Stomach (tissue), 4 donors: ENCODE data around the gene IQSEC1.

Experiments
- POLR2A ChIP-seq, 4 donors: fragments of 450-650 bp; IDR thresholded peaks; one replicate each; pipeline ENCODE4 v1.6.1; 2016; ENCODE audit warnings: antibody characterized with exemption in 4 of 4, control low read depth in 2 of 4, mild to moderate bottlenecking in 1 of 4, moderate library complexity in 1 of 4
- TF ChIP-seq, protein P1 (sequence below), 7 experiments: fragments of 450-650 bp in 4 of 7; fragments of 200-600 bp in 3 of 7; sonication (generic) in 3 of 7; IDR thresholded peaks; one replicate each; pipeline ENCODE4 v1.5.1; 2016 to 2019; ENCODE audit warnings: antibody characterized with exemption in 7 of 7, control low read depth in 2 of 7, mild to moderate bottlenecking in 1 of 7

DNA sequence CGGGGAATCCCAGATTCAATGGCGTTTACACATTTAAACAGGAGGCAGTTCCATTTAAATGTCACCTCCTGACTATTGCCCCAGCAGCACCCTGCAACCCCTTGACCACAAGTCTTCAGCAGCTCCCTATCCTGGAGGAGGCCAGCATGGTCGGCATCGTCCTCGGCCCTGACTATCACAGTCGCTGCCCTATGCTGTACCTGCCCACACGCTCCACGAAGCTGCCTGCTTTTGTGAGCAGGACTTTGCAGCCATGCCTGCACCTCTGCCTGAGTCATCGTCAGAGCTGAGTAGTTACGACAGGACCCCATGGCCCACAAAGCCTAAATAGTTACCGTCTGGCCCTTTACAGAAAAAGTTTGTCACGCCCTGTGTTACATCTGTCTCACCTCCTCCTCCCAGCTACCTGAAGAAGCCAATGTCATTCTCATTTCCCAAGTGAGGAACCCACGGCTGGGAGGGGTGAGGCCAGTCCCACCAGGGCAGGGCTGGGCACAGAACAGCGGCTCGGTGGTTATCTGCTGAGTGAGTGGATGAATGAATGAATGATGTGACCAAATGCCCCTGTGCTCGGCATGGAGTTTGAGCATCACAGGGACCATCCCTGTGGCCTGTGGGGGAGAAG lies 47.8 kb upstream of the IQSEC1 start:
- TF ChIP-seq, protein P1, sequence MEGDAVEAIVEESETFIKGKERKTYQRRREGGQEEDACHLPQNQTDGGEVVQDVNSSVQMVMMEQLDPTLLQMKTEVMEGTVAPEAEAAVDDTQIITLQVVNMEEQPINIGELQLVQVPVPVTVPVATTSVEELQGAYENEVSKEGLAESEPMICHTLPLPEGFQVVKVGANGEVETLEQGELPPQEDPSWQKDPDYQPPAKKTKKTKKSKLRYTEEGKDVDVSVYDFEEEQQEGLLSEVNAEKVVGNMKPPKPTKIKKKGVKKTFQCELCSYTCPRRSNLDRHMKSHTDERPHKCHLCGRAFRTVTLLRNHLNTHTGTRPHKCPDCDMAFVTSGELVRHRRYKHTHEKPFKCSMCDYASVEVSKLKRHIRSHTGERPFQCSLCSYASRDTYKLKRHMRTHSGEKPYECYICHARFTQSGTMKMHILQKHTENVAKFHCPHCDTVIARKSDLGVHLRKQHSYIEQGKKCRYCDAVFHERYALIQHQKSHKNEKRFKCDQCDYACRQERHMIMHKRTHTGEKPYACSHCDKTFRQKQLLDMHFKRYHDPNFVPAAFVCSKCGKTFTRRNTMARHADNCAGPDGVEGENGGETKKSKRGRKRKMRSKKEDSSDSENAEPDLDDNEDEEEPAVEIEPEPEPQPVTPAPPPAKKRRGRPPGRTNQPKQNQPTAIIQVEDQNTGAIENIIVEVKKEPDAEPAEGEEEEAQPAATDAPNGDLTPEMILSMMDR (IDR thresholded peaks at IDR 0.05): no peak
- no peak for TF ChIP-seq POLR2A (IDR thresholded peaks at IDR 0.05)
